Ishikawa (cell line): ENCODE data around the gene HS6ST1.

ENCODE experiments used
- CEBPB ChIP-seq: IDR thresholded peaks from 2 replicates; pipeline ENCODE4 v1.6.1; 2012
- CREB1 ChIP-seq: IDR thresholded peaks from 2 replicates; pipeline ENCODE4 v1.6.1; 2012; ENCODE audit warnings: low read depth
- EGR1 ChIP-seq: IDR thresholded peaks from 2 replicates; pipeline ENCODE4 v1.6.1; 2012
- EP300 ChIP-seq: IDR thresholded peaks from 2 replicates; pipeline ENCODE4 v1.6.1; 2012; ENCODE audit warnings: borderline replicate concordance
- FOXM1 ChIP-seq: IDR thresholded peaks from 2 replicates; pipeline ENCODE4 v1.6.1; 2012; ENCODE audit warnings: low read depth, borderline replicate concordance
- MAX ChIP-seq: IDR thresholded peaks from 2 replicates; pipeline ENCODE4 v1.6.1; 2012
- NFIC ChIP-seq: IDR thresholded peaks from 2 replicates; pipeline ENCODE4 v1.6.1; 2012
- RAD21 ChIP-seq: IDR thresholded peaks from 2 replicates; pipeline ENCODE4 v1.6.1; 2012; ENCODE audit warnings: low read depth
- REST ChIP-seq: IDR thresholded peaks from 2 replicates; pipeline ENCODE4 v1.6.1; 2012; ENCODE audit warnings: low read depth, mild to moderate bottlenecking
- TAF1 ChIP-seq: IDR thresholded peaks from 2 replicates; pipeline ENCODE4 v1.6.1; 2012; ENCODE audit warnings: low read depth, mild to moderate bottlenecking
- TCF12 ChIP-seq: IDR thresholded peaks from 2 replicates; pipeline ENCODE4 v1.6.1; 2012; ENCODE audit warnings: low read depth
- TEAD4 ChIP-seq: IDR thresholded peaks from 2 replicates; pipeline ENCODE4 v1.6.1; 2012
- USF1 ChIP-seq: IDR thresholded peaks from 2 replicates; pipeline ENCODE4 v1.6.1; 2012
- YY1 ChIP-seq: IDR thresholded peaks from 2 replicates; pipeline ENCODE4 v1.6.1; 2012; ENCODE audit warnings: low read depth

The HS6ST1 gene

GRCh38 chr2:128300151-128301020 lies 18.3 kb downstream of the HS6ST1 start:
- TF ChIP-seq MAX, result no peak
- TF ChIP-seq NFIC, result no peak
- TF ChIP-seq RAD21, result no peak
- TF ChIP-seq TCF12, result no peak
- TF ChIP-seq USF1, result no peak
- no peak for TF ChIP-seq EGR1
- TF ChIP-seq CEBPB, result no peak
- no peak for TF ChIP-seq CREB1

GRCh38 chr2:128299628-128300027 lies 19.0 kb downstream of the HS6ST1 start:
- TF ChIP-seq USF1, result no peak
- no peak for TF ChIP-seq MAX
- TF ChIP-seq YY1, result no peak
- TF ChIP-seq TAF1, result no peak
- no peak for TF ChIP-seq NFIC
- TF ChIP-seq EGR1, result no peak
- no peak for TF ChIP-seq CEBPB
- no peak for TF ChIP-seq CREB1
- no peak for TF ChIP-seq RAD21
- TF ChIP-seq TEAD4, result no peak
- TF ChIP-seq FOXM1, result no peak
- TF ChIP-seq EP300, result no peak
- no peak for TF ChIP-seq TCF12
- TF ChIP-seq REST, result no peak

- no peak for TF ChIP-seq TAF1
- TF ChIP-seq FOXM1, result no peak
- TF ChIP-seq RAD21, result no peak
- TF ChIP-seq CREB1, result no peak
- TF ChIP-seq YY1, result no peak
- no peak for TF ChIP-seq EP300
These were observed 19.7 kb downstream of the HS6ST1 start for GRCh38 chr2:128298846-128299507.

GRCh38 chr2:128298286-128298685 lies 20.4 kb downstream of the HS6ST1 start:
- TF ChIP-seq MAX (no peak), USF1 (no peak), EGR1 (no peak), TCF12 (no peak), NFIC (no peak), EP300 (no peak), REST (no peak), TEAD4 (no peak), CREB1 (no peak), CEBPB (no peak)

- TF ChIP-seq MAX (no peak), YY1 (no peak), REST (no peak), CEBPB (no peak), NFIC (no peak)
These were observed 24.7 kb downstream of the HS6ST1 start for GRCh38 chr2:128293870-128294455.
